K562 (cell line): ENCODE measurements around the gene AAMP. TPM values are rescaled to one million over a fixed set of nuclear protein-coding genes. Genes with fewer than 3 reads are reported as not detected.

Experiments
- CBFA2T3 ChIP-seq: fragments of 450-650 bp; IDR thresholded peaks from 2 replicates; pipeline ENCODE4 v1.6.1; 2017
- CTCFL ChIP-seq: IDR thresholded peaks from 2 replicates; pipeline ENCODE4 v1.6.1; 2011; ENCODE audit warnings: borderline replicate concordance, low read depth, mild to moderate bottlenecking, moderate library complexity, low read length; ENCODE audit not compliant: insufficient read depth, poor library complexity, severe bottlenecking
- EZH2 ChIP-seq: IDR thresholded peaks from 2 replicates; pipeline ENCODE4 v1.6.1; 2012; ENCODE audit warnings: low read depth, mild to moderate bottlenecking, inconsistent platforms, low read length, borderline replicate concordance
- FOSL1 ChIP-seq: fragments of 200-800 bp; sonication (Bioruptor generic); conservative IDR thresholded peaks from 2 replicates; pipeline ENCODE4 v1.6.1; 2016; ENCODE audit warnings: missing genetic modification characterization, missing compliant biosample characterization
- HDAC2 ChIP-seq: fragments of 450-650 bp; IDR thresholded peaks from 2 replicates; pipeline ENCODE4 v1.6.1; 2016; ENCODE audit warnings: mild to moderate bottlenecking
- HES1 ChIP-seq: fragments of 450-650 bp; IDR thresholded peaks from 2 replicates; pipeline ENCODE4 v1.6.1; 2016; ENCODE audit warnings: low read depth, mild to moderate bottlenecking, moderate library complexity
- KAT7 ChIP-seq: sonication (generic); formaldehyde crosslinking; IDR thresholded peaks from 2 replicates; pipeline ENCODE4 v1.8.0; 2022; ENCODE audit warnings: missing genetic modification reagents, mild to moderate bottlenecking, borderline replicate concordance
- KLF10 ChIP-seq: fragments of 250-450 bp; sonication (Bioruptor Pico); IDR thresholded peaks from 2 replicates; pipeline ENCODE4 v1.6.1; 2021; ENCODE audit warnings: matching md5 sums
- MLLT1 ChIP-seq, 2 experiments: fragments of 450-650 bp; IDR thresholded peaks; 2 replicates each; pipeline ENCODE4 v1.6.1; 2016
- POLR2H ChIP-seq: IDR thresholded peaks from 2 replicates; pipeline ENCODE4 v1.6.1; 2016; ENCODE audit warnings: missing genetic modification characterization, low read depth, mild to moderate bottlenecking, control low read depth, missing compliant biosample characterization, moderate library complexity
- RB1 ChIP-seq: fragments of 450-650 bp; IDR thresholded peaks from 2 replicates; pipeline ENCODE4 v1.6.1; 2017; ENCODE audit warnings: low read depth, mild to moderate bottlenecking
- THRAP3 ChIP-seq: fragments of 450-650 bp; IDR thresholded peaks from 2 replicates; pipeline ENCODE4 v1.6.1; 2016; ENCODE audit warnings: mild to moderate bottlenecking, inconsistent platforms, borderline replicate concordance
- ZBTB40 ChIP-seq, 2 experiments: fragments of 450-650 bp in 1 of 2; sonication (generic) in 1 of 2; formaldehyde crosslinking in 1 of 2; IDR thresholded peaks; 2 replicates each; pipeline versions ENCODE4 v1.7.1 to v1.9.0; 2016 to 2022; ENCODE audit warnings: inconsistent platforms in 1 of 2, mild to moderate bottlenecking in 1 of 2, missing genetic modification reagents in 1 of 2
- polyA plus RNA-seq, 8 experiments: library from polyadenylated mRNA; depleted of rRNA in 4 of 8; stranded (reverse) in 5 of 8; unstranded in 3 of 8; fragments of >200 nt; fragmentation: Nextera tagmentation in 2 of 8; fragmentation: Illumina TruSeq in 1 of 8; extraction: Ambion mirVana in 2 of 8; extraction: Trizol in 1 of 8; gene quantifications; 2 replicates each; pipeline versions ENCODE4 v1.2.1 to v1.2.3, GENCODE V29; 2011 to 2014; ENCODE audit warnings: inconsistent platforms in 1 of 8, missing spikeins in 1 of 8
- total RNA-seq, 7 experiments: library from RNA; depleted of rRNA in 6 of 7; stranded (reverse); fragments of >200 nt in 6 of 7; fragmentation: Illumina TruSeq in 2 of 7; extraction: Trizol in 2 of 7; gene quantifications; 2 replicates each; pipeline versions ENCODE4 v1.2.1 to v1.2.3, GENCODE V29; 2011 to 2021; ENCODE audit warnings: low replicate concordance in 1 of 7

AAMP gene
- total and polyA plus RNA-seq, 9 of the 15 experiments (the other 6 are each of a cell fraction or from before 2014, with no cell fraction given), result 5.7 to 197 (median 94.1) TPM

GRCh38 chr2:218286570-218287459 is 16.9 kb upstream of the AAMP start (continued):
- TF ChIP-seq CTCFL, result no peak
- TF ChIP-seq POLR2H (tag), result peak; percentile 63
- peak; percentile 84 for TF ChIP-seq CBFA2T3
- no peak for TF ChIP-seq KLF10 (CRISPR knock-in tag)
- TF ChIP-seq HES1, result no peak
- TF ChIP-seq FOSL1, result peak; percentile 41; the same call in 1 of the 2 replicates
- TF ChIP-seq HDAC2, result 0 out of 2 replicates have a peak, but pooled peaks have one; percentile 25
- no peak for TF ChIP-seq RB1
- TF ChIP-seq EZH2, result no peak
- 0 out of 4 replicates have a peak, but pooled peaks of 1 of the 2 experiments have one; percentile 18 for TF ChIP-seq MLLT1 (IDR thresholded peaks at IDR 0.05)
- no peak for TF ChIP-seq ZBTB40 (IDR thresholded peaks at IDR 0.05)
- TF ChIP-seq ZBTB40 (CRISPR knock-in tag; IDR thresholded peaks at IDR 0.05), result no peak
- no peak for TF ChIP-seq THRAP3
- TF ChIP-seq KAT7, result no peak
